GM12878 (cell line): ENCODE results near the gene TEX9. TPM values are rescaled to one million over a fixed set of nuclear protein-coding genes. Genes with fewer than 3 reads are reported as not detected.

ENCODE experiments used
- ATAC-seq: fragments of 200-7000 bp; cut with Tn5 transposase; 3 replicates; pipeline ENCODE4 v1.9.1; 2020; ENCODE audit warnings: mild to moderate bottlenecking, moderate library complexity
- BruUV-seq: library from RNA; stranded (reverse); fragments of 400-500 nt; replicated peaks from 2 replicates; lab custom pipeline; 2021; lab: Mats Ljungman, UMichigan
- CTCF ChIA-PET: fragments of 300-600 bp; sonication (Branson Sonifier 250); formaldehyde crosslinking; extraction: SDS; loops from one replicate; lab custom pipeline; 2021; ENCODE audit warnings: inconsistent platforms; lab: Yijun Ruan, JAX
- POLR2A ChIA-PET: fragments of 350-600 bp; formaldehyde crosslinking; extraction: SDS; loops from one replicate; lab custom pipeline; 2021; ENCODE audit warnings: inconsistent platforms; lab: Charles Lee
- RAD21 ChIA-PET: fragments of 300-600 bp; sonication (Branson Sonifier 250); formaldehyde crosslinking; loops from one replicate; lab custom pipeline; 2023; ENCODE audit warnings: antibody characterized with exemption; ENCODE audit not compliant: unreplicated experiment; lab: Charles Lee
- SMC1A ChIA-PET: fragments of 300-600 bp; sonication (Branson Sonifier 250); formaldehyde crosslinking; loops from one replicate; lab custom pipeline; 2023; ENCODE audit not compliant: unreplicated experiment, uncharacterized antibody; lab: Charles Lee
- DNase-seq: peaks from one replicate; pipeline ENCODE4 v3.0.0-alpha.2; 2011; ENCODE audit warnings: low read depth, low spot score
- FAIRE-seq: peaks from 3 replicates; lab custom pipeline; 2011; peaks lifted over from hg19 to GRCh38; lab: Jason Lieb, UNC
- H2AFZ ChIP-seq: 2 replicates; pipeline ENCODE4 v1.6.0; 2011; ENCODE audit warnings: low read depth, low read length, control low read depth; ENCODE audit not compliant: control insufficient read depth
- H3K27ac ChIP-seq: 2 replicates; pipeline ENCODE4 v1.5.1; 2011; ENCODE audit warnings: control low read depth; ENCODE audit not compliant: control insufficient read depth, insufficient read depth
- H3K27me3 ChIP-seq, 2 experiments: replicated peaks in 1 of 2; 2 replicates each; pipeline versions ENCODE4 v1.6.0 to v1.6.1; 2011; ENCODE audit warnings: low read length in 1 of 2; ENCODE audit not compliant: control insufficient read depth in 2 of 2, insufficient read depth in 2 of 2
- H3K36me3 ChIP-seq, 2 experiments: 2 replicates each; pipeline ENCODE4 v1.5.1; 2011; ENCODE audit warnings: low read length in 1 of 2; ENCODE audit not compliant: control insufficient read depth in 2 of 2, insufficient read depth in 2 of 2
- H3K4me1 ChIP-seq: 2 replicates; pipeline ENCODE4 v1.6.1; 2011; ENCODE audit warnings: mild to moderate bottlenecking, low read length, moderate library complexity, mixed read lengths; ENCODE audit not compliant: control insufficient read depth, insufficient read depth
- H3K4me2 ChIP-seq: 2 replicates; pipeline ENCODE4 v1.6.0; 2011; ENCODE audit warnings: control low read depth; ENCODE audit not compliant: control insufficient read depth, insufficient read depth
- H3K4me3 ChIP-seq: fragments of 200-600 bp; sonication (generic); 2 replicates; pipeline ENCODE4 v1.5.1; 2016
- H3K79me2 ChIP-seq: 2 replicates; pipeline ENCODE4 v1.6.0; 2011; ENCODE audit warnings: low read length; ENCODE audit not compliant: control insufficient read depth, insufficient read depth
- H3K9ac ChIP-seq: 2 replicates; pipeline ENCODE4 v1.8.0; 2011; ENCODE audit warnings: low read length, control low read depth, mixed read lengths; ENCODE audit not compliant: control insufficient read depth, insufficient read depth
- H3K9me3 ChIP-seq: replicated peaks from 3 replicates; pipeline ENCODE4 v1.5.1; 2011; ENCODE audit warnings: mild to moderate bottlenecking, low read length; ENCODE audit not compliant: control insufficient read depth, insufficient read depth
- H4K20me1 ChIP-seq: 2 replicates; pipeline ENCODE4 v1.6.0; 2011; ENCODE audit not compliant: control insufficient read depth, insufficient read depth
- BACH1 ChIP-seq: fragments of 450-650 bp; IDR thresholded peaks from 2 replicates; pipeline ENCODE4 v1.6.1; 2017; ENCODE audit warnings: mild to moderate bottlenecking, borderline replicate concordance
- EED ChIP-seq: sonication (generic); IDR thresholded peaks from 2 replicates; pipeline ENCODE4 v1.6.1; 2016; ENCODE audit warnings: antibody characterized with exemption, low read depth
- MTA3 ChIP-seq: IDR thresholded peaks from 2 replicates; pipeline ENCODE4 v1.6.1; 2012; ENCODE audit warnings: low read length, inconsistent platforms, borderline replicate concordance
- RBBP5 ChIP-seq: fragments of 200-600 bp; sonication (generic); conservative IDR thresholded peaks from 2 replicates; pipeline ENCODE4 v1.6.1; 2016
- TAF1 ChIP-seq: IDR thresholded peaks from 2 replicates; pipeline ENCODE4 v1.6.1; 2011; ENCODE audit warnings: mild to moderate bottlenecking, low read depth, low read length, borderline replicate concordance
- WRNIP1 ChIP-seq: IDR thresholded peaks from 2 replicates; pipeline ENCODE4 v1.6.1; 2011; ENCODE audit warnings: low read depth, low read length, improper control_type of control experiment, borderline replicate concordance
- ZSCAN29 ChIP-seq: fragments of 450-650 bp; IDR thresholded peaks from 2 replicates; pipeline ENCODE4 v1.6.1; 2017; ENCODE audit warnings: mild to moderate bottlenecking, moderate library complexity
- WGBS: methylation state at CpG from one replicate; pipeline ENCODE4 v1.1.6; 2016; ENCODE audit warnings: low lambda C conversion rate; ENCODE audit not compliant: insufficient replicate concordance, insufficient coverage; ENCODE audit errors: missing lambda C conversion rate; 5-methylcytosine and 5-hydroxymethylcytosine counted together
- in situ Hi-C: fragments of 300-500 bp; cut with MboI; formaldehyde crosslinking; loops from 9 replicates; pipeline ENCODE4 v1.14.3; 2018; ENCODE audit warnings: mixed read lengths
- intact Hi-C: fragments of 100-400 bp; cut with micrococcal nuclease; formaldehyde crosslinking; loops from one replicate; pipeline ENCODE4 v1.14.2; 2022; ENCODE audit not compliant: unreplicated experiment
- polyA plus RNA-seq, 11 experiments: library from polyadenylated mRNA; depleted of rRNA in 4 of 11; unstranded in 6 of 11; stranded (reverse) in 5 of 11; fragments of >200 nt; fragmentation: Nextera tagmentation in 4 of 11; fragmentation: Illumina TruSeq in 1 of 11; extraction: Ambion mirVana in 4 of 11; extraction: Trizol in 1 of 11; gene quantifications; 1 replicate in 1 of 11; 2 replicates in 10 of 11; pipeline versions ENCODE4 v1.2.1 to v1.2.3, GENCODE V29; 2011 to 2016; ENCODE audit warnings: inconsistent platforms in 2 of 11, missing spikeins in 2 of 11, low read depth in 1 of 11
- total RNA-seq, 4 experiments: library from RNA; depleted of rRNA in 3 of 4; stranded (reverse); fragments of >200 nt in 3 of 4; fragmentation: Illumina TruSeq in 1 of 4; extraction: Trizol in 1 of 4; gene quantifications; 2 replicates each; pipeline versions ENCODE4 v1.2.1 to v1.2.3, GENCODE V29; 2013 to 2021
- TF ChIP-seq, protein P1 (sequence below): IDR thresholded peaks from 2 replicates; pipeline ENCODE4 v1.6.1; 2011; ENCODE audit warnings: borderline replicate concordance, low read depth, mild to moderate bottlenecking, moderate library complexity, mixed read lengths, low read length; ENCODE audit not compliant: insufficient read depth; ENCODE audit errors: extremely low read length

The TEX9 gene
- total and polyA plus RNA-seq, 10 of the 15 experiments (the other 5 are each of a cell fraction or from before 2014, with no cell fraction given), result 9.0 to 155 (median 70.0) TPM

DNA sequence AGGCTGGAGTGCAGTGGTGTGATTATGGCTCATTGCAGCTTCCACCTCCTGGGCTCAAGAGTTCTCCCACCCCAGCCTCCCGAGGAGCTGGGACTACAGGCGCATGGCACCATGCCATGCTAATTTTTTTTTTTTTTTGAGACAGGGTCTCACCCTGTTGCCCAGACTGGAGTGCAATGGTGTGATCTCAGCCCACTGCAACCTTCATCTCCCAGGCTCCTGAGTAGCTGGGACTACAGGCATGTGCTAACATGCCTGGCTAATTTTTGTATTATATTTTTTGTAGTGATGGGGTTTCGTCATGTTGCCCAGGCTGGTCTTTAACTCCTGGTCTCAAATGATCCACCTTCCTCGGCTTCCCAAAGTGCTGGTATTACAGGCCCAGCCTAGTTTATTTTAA, 4.0 kb downstream of the TEX9 start:
- peak overlapping the region; percentile 54 for H3K4me3 ChIP-seq
- H3K4me2 ChIP-seq, result peak overlapping the region; percentile 52
- in situ Hi-C loops (loop anchor here (5.0 kb wide), 1 partner anchor 122 kb away; no protein-coding TSS in a partner anchor), intact Hi-C loops (no loop called here)
- WGBS, result 1% methylated on average over 4 of the region's 4 CpGs
- peaks cover 7% of the 10 kb centered on the region for H3K4me1 ChIP-seq
- H3K79me2 ChIP-seq, result peaks cover 87% of the 10 kb centered on the region
- no peaks in the 10 kb centered on the region for H3K9me3 ChIP-seq
- RAD21 ChIA-PET, result no interaction called here
- no TSS peak for BruUV-seq
- DNase-seq, result no peak
- H2AFZ ChIP-seq, result no peak overlapping the region; the same call in 1 of the 2 replicates
- H4K20me1 ChIP-seq, result no peaks in the 10 kb centered on the region
- H3K27me3 ChIP-seq, result no peaks in the 10 kb centered on the region
- SMC1A ChIA-PET, result no interaction called here
- H3K27ac ChIP-seq, result peak overlapping the region; percentile 95
- TF ChIP-seq ZSCAN29 (no peak), EED (0 out of 2 replicates have a peak, but pooled peaks have one; percentile 23), TAF1 (peak; percentile 11; the same call in 1 of the 2 replicates), WRNIP1 (no peak), BACH1 (no peak), MTA3 (no peak), RBBP5 (no peak)
- TF ChIP-seq, protein P1, sequence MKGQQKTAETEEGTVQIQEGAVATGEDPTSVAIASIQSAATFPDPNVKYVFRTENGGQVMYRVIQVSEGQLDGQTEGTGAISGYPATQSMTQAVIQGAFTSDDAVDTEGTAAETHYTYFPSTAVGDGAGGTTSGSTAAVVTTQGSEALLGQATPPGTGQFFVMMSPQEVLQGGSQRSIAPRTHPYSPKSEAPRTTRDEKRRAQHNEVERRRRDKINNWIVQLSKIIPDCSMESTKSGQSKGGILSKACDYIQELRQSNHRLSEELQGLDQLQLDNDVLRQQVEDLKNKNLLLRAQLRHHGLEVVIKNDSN, result no peak
- POLR2A ChIA-PET, result no interaction called here
- no peaks in the 10 kb centered on the region for H3K36me3 ChIP-seq
- FAIRE-seq, result peak; percentile 23
- no peak for ATAC-seq
- CTCF ChIA-PET, result interaction anchor here (0.7 kb wide), 1 partner anchor 60 kb away, joined by 5 read pairs; no protein-coding TSS in a partner anchor
- H3K9ac ChIP-seq, result peak overlapping the region; percentile 68
